ENCODE measurements around the gene BHLHE40. TPM values are rescaled to one million over a fixed set of nuclear protein-coding genes. Genes with fewer than 3 reads are reported as not detected.

Gene BHLHE40
- total RNA-seq, 1 experiment from 2014 or later: 3.5 TPM

DNA sequence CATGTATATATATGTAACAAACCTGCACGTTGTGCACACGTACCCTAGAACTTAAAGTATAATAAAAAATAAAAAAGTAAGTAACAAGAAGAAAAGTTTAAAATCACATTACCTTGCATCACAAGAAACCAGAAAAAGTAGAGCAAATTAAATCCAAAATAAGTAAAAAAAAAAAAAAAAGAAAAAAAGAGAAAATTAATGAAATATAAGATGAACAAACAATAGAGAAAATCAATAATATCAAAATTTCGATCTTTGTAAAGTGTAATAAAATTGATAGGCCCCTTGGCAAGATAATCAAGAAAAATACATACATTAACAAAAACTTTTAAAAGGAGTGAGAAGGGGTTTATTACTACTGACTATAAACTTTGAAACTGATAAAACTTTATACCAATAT is 7.4 kb upstream of the BHLHE40 start:
- Histone ChIP-seq H3K36me3 (ENCODE audit: insufficient read depth, low read length, poor library complexity, severe bottlenecking) (no peaks in the 10 kb centered on the region), H3K4me3 (ENCODE audit: low read depth, low read length, poor library complexity, severe bottlenecking) (no peak overlapping the region), H3K27me3 (replicated peaks; ENCODE audit: insufficient read depth, low read depth, low read length, poor library complexity) (no peaks in the 10 kb centered on the region), H3K4me1 (ENCODE audit: insufficient read depth, low read length, poor library complexity, severe bottlenecking) (peaks cover 5% of the 10 kb centered on the region), H3K9me3 (ENCODE audit: low read depth, low read length, poor library complexity, severe bottlenecking) (no peaks in the 10 kb centered on the region), H3K27ac (ENCODE audit: low read depth, low read length, poor library complexity, severe bottlenecking) (no peak overlapping the region)
- ChIA-PET CTCF (no interaction called here), POLR2A (ENCODE audit: low non-redundant PET) (no interaction called here)
- no peak for DNase-seq (ENCODE audit: low spot score)
- intact Hi-C loops (cut with micrococcal nuclease; ENCODE audit: unreplicated experiment): no loop called here
- TF ChIP-seq, protein P1, sequence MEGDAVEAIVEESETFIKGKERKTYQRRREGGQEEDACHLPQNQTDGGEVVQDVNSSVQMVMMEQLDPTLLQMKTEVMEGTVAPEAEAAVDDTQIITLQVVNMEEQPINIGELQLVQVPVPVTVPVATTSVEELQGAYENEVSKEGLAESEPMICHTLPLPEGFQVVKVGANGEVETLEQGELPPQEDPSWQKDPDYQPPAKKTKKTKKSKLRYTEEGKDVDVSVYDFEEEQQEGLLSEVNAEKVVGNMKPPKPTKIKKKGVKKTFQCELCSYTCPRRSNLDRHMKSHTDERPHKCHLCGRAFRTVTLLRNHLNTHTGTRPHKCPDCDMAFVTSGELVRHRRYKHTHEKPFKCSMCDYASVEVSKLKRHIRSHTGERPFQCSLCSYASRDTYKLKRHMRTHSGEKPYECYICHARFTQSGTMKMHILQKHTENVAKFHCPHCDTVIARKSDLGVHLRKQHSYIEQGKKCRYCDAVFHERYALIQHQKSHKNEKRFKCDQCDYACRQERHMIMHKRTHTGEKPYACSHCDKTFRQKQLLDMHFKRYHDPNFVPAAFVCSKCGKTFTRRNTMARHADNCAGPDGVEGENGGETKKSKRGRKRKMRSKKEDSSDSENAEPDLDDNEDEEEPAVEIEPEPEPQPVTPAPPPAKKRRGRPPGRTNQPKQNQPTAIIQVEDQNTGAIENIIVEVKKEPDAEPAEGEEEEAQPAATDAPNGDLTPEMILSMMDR (conservative IDR thresholded peaks at IDR 0.05; ENCODE audit: low read depth, low read length): no peak
- TF ChIP-seq EZH2 (IDR thresholded peaks at IDR 0.05; ENCODE audit: borderline replicate concordance, low read depth, low read length, poor library complexity, severe bottlenecking): no peak
- BruUV-seq (replicated peaks): no TSS peak

- H3K4me1 ChIP-seq (ENCODE audit: insufficient read depth, low read length, poor library complexity, severe bottlenecking): peaks cover 12% of the 10 kb centered on the region
- no peaks in the 10 kb centered on the region for H3K9me3 ChIP-seq (ENCODE audit: low read depth, low read length, poor library complexity, severe bottlenecking)
- no TSS peak for BruUV-seq (replicated peaks)
- no peaks in the 10 kb centered on the region for H3K36me3 ChIP-seq (ENCODE audit: insufficient read depth, low read length, poor library complexity, severe bottlenecking)
- intact Hi-C loops (cut with micrococcal nuclease; ENCODE audit: unreplicated experiment): no loop called here
- CTCF ChIA-PET: interaction anchor here (0.6 kb wide), 1 partner anchor 14 kb away, joined by 3 read pairs; no protein-coding TSS in a partner anchor
- TF ChIP-seq EZH2 (IDR thresholded peaks at IDR 0.05; ENCODE audit: borderline replicate concordance, low read depth, low read length, poor library complexity, severe bottlenecking): no peak
- TF ChIP-seq, protein P1 (conservative IDR thresholded peaks at IDR 0.05; ENCODE audit: low read depth, low read length): no peak
- no peak overlapping the region for H3K27ac ChIP-seq (ENCODE audit: low read depth, low read length, poor library complexity, severe bottlenecking)
- DNase-seq (ENCODE audit: low spot score): no peak
- POLR2A ChIA-PET (ENCODE audit: low non-redundant PET): interaction anchor here (0.6 kb wide), 1 partner anchor 10 kb away, joined by 3 read pairs; no protein-coding TSS in a partner anchor
- H3K4me3 ChIP-seq (ENCODE audit: low read depth, low read length, poor library complexity, severe bottlenecking): no peak overlapping the region
- H3K27me3 ChIP-seq (replicated peaks; ENCODE audit: insufficient read depth, low read depth, low read length, poor library complexity): no peaks in the 10 kb centered on the region
Measured at GRCh38 chr3:4972652-4973643, 6.3 kb upstream of the BHLHE40 start.

DNA sequence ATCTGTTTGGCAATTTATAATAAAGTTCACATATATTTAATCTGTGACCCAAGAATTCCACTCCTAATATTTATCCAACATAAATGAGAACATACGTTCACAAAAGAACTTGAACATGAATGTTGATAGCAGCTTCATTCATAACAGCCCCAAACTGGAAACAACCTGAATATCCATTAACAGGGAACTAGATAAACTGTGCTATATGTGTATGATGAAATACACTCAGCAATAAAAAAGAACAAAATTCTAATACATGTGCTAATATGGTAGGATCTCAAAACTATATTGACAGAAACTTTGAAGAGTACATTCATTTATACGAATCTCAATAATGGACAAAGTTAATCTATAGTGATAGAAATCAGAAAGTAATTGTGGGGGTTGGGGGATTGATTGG is 5.1 kb upstream of the BHLHE40 start:
- H3K4me3 ChIP-seq (ENCODE audit: low read depth, low read length, poor library complexity, severe bottlenecking): no peak overlapping the region
- no peak overlapping the region for H3K27ac ChIP-seq (ENCODE audit: low read depth, low read length, poor library complexity, severe bottlenecking)
- no TSS peak for BruUV-seq (replicated peaks)
- no peak for DNase-seq (ENCODE audit: low spot score)
- intact Hi-C loops (cut with micrococcal nuclease; ENCODE audit: unreplicated experiment): no loop called here
- H3K4me1 ChIP-seq (ENCODE audit: insufficient read depth, low read length, poor library complexity, severe bottlenecking): peaks cover 13% of the 10 kb centered on the region
- POLR2A ChIA-PET (ENCODE audit: low non-redundant PET): no interaction called here
- CTCF ChIA-PET: no interaction called here
- TF ChIP-seq, protein P1 (conservative IDR thresholded peaks at IDR 0.05; ENCODE audit: low read depth, low read length): no peak
- TF ChIP-seq EZH2 (IDR thresholded peaks at IDR 0.05; ENCODE audit: borderline replicate concordance, low read depth, low read length, poor library complexity, severe bottlenecking): no peak
- H3K36me3 ChIP-seq (ENCODE audit: insufficient read depth, low read length, poor library complexity, severe bottlenecking): no peaks in the 10 kb centered on the region
- no peaks in the 10 kb centered on the region for H3K9me3 ChIP-seq (ENCODE audit: low read depth, low read length, poor library complexity, severe bottlenecking)
- no peaks in the 10 kb centered on the region for H3K27me3 ChIP-seq (replicated peaks; ENCODE audit: insufficient read depth, low read depth, low read length, poor library complexity)
